Sigmoid colon (tissue), 7 donors: ENCODE results near the gene C1D. TPM values are rescaled to one million over a fixed set of nuclear protein-coding genes. Genes with fewer than 3 reads are reported as not detected.
A peak's percentile ranks its signal among the peaks of the same experiment; 100 is the strongest.

Experiments used
- DNase-seq: peaks from one replicate; pipeline ENCODE4 v3.0.0-alpha.2; 2019
- H3K27ac ChIP-seq, 4 donors: fragments of 200-600 bp; sonication (generic); one replicate each; pipeline ENCODE4 v1.5.1; 2016 to 2019; ENCODE audit warnings: mild to moderate bottlenecking in 1 of 4
- H3K27me3 ChIP-seq, 3 donors: fragments of 200-600 bp; sonication (generic); one replicate each; pipeline ENCODE4 v1.5.1; 2019; ENCODE audit warnings: mild to moderate bottlenecking in 1 of 3
- H3K36me3 ChIP-seq, 4 donors: fragments of 200-600 bp; sonication (generic); one replicate each; pipeline ENCODE4 v1.5.1; 2016 to 2019
- H3K4me1 ChIP-seq, 4 donors: fragments of 200-600 bp; sonication (generic); one replicate each; pipeline ENCODE4 v1.5.1; 2017 to 2019
- H3K4me3 ChIP-seq, 4 donors: fragments of 200-600 bp; sonication (generic); one replicate each; pipeline ENCODE4 v1.5.1; 2017 to 2019; ENCODE audit warnings: mild to moderate bottlenecking in 2 of 4, moderate library complexity in 1 of 4
- H3K9me3 ChIP-seq, 4 donors: fragments of 200-600 bp in 3 of 4; sonication (generic) in 3 of 4; one replicate each; pipeline versions ENCODE4 v1.5.1 to v1.6.1; 2013 to 2019
- CTCF ChIP-seq, 4 experiments: fragments of 450-650 bp in 3 of 4; fragments of 200-600 bp in 1 of 4; IDR thresholded peaks; one replicate each; pipeline ENCODE4 v1.5.1; 2016 to 2019; ENCODE audit warnings: antibody characterized with exemption in 4 of 4, mild to moderate bottlenecking in 3 of 4, moderate library complexity in 2 of 4
- EP300 ChIP-seq, 4 donors: sonication (generic); formaldehyde crosslinking; IDR thresholded peaks; one replicate each; pipeline ENCODE4 v1.6.1; 2017; ENCODE audit warnings: antibody characterized with exemption in 4 of 4
- POLR2A ChIP-seq, 2 donors: fragments of 450-650 bp; IDR thresholded peaks; one replicate each; pipeline ENCODE4 v1.6.1; 2016; ENCODE audit warnings: antibody characterized with exemption in 2 of 2, mild to moderate bottlenecking in 2 of 2, moderate library complexity in 2 of 2
- POLR2AphosphoS5 ChIP-seq, 4 donors: sonication (generic); formaldehyde crosslinking; IDR thresholded peaks; one replicate each; pipeline ENCODE4 v1.6.1; 2017; ENCODE audit warnings: antibody characterized with exemption in 4 of 4
- WGBS, 2 donors: extraction: QIAGEN DNeasy Blood & Tissue Kit; methylation state at CpG; one replicate each; pipeline ENCODE4 v1.1.7; 2013; 5-methylcytosine and 5-hydroxymethylcytosine counted together
- intact Hi-C: fragments of 100-400 bp; cut with DNase I; formaldehyde crosslinking; loops from one replicate; pipeline ENCODE4 v1.15.1; 2023
- polyA plus RNA-seq, 3 donors: library from polyadenylated mRNA; stranded (reverse); fragments of 200-250 nt; gene quantifications; one replicate each; pipeline ENCODE4 v1.2.3, GENCODE V29; 2013
- total RNA-seq, 4 donors: library from RNA; depleted of rRNA; stranded (reverse); fragments of >200 nt; gene quantifications; one replicate each; pipeline ENCODE4 v1.1.0, GENCODE V29; 2016
- donor health status: healthy with polysubstance abuse.
- donor health status: Bipolar disorder and iron deficiency.
- donor health status: healthy.

C1D gene
- total and polyA plus RNA-seq, 7 donors = 30.6 to 77.0 (median 40.0) TPM

GRCh38 chr2:68043695-68044094 is 19.1 kb downstream of the C1D start:
- intact Hi-C loops = no loop called here
- H3K27ac ChIP-seq = peak overlapping the region in 1 of 4 donors; percentile 61
- WGBS, 2 donors = 86 to 91% methylated on average over 3 of the region's 3 CpGs

GRCh38 chr2:68043032-68043431 is 19.8 kb downstream of the C1D start:
- no peak for TF ChIP-seq EP300 (IDR thresholded peaks at IDR 0.05)
- no peak overlapping the region for H3K27ac ChIP-seq
- WGBS, 2 donors = 86 to 89% methylated on average over 5 of the region's 5 CpGs

More at GRCh38 chr2:68043695-68044094, 19.1 kb downstream of the C1D start:
- Histone ChIP-seq H3K9me3 (no peaks in the 10 kb centered on the region), H3K4me3 (no peak overlapping the region), H3K27me3 (no peaks in the 10 kb centered on the region), H3K4me1 (peaks cover 0 to 21% (median 8%) of the 10 kb centered on the region in 4 donors), H3K36me3 (no peaks in the 10 kb centered on the region)
- TF ChIP-seq POLR2A (IDR thresholded peaks at IDR 0.05) (no peak), EP300 (IDR thresholded peaks at IDR 0.05) (no peak), CTCF (IDR thresholded peaks at IDR 0.05) (no peak), POLR2AphosphoS5 (IDR thresholded peaks at IDR 0.05) (no peak)
- DNase-seq = no peak

GRCh38 chr2:68041704-68042245 is 21.0 kb downstream of the C1D start:
- H3K36me3 ChIP-seq = no peaks in the 10 kb centered on the region
- TF ChIP-seq POLR2AphosphoS5 (IDR thresholded peaks at IDR 0.05) (no peak), POLR2A (IDR thresholded peaks at IDR 0.05) (no peak)
- no peak overlapping the region for H3K4me3 ChIP-seq
- intact Hi-C loops = no loop called here
- H3K27me3 ChIP-seq = no peaks in the 10 kb centered on the region
- peaks cover 0 to 21% (median 8%) of the 10 kb centered on the region in 4 donors for H3K4me1 ChIP-seq
- H3K27ac ChIP-seq = no peak overlapping the region
- no peak for DNase-seq
- H3K9me3 ChIP-seq = no peaks in the 10 kb centered on the region

More at GRCh38 chr2:68043032-68043431, 19.8 kb downstream of the C1D start:
- DNase-seq = no peak
- no peaks in the 10 kb centered on the region for H3K9me3 ChIP-seq
- no peaks in the 10 kb centered on the region for H3K27me3 ChIP-seq
- H3K4me3 ChIP-seq = no peak overlapping the region
- peaks cover 0 to 21% (median 8%) of the 10 kb centered on the region in 4 donors for H3K4me1 ChIP-seq
- intact Hi-C loops = no loop called here
- no peaks in the 10 kb centered on the region for H3K36me3 ChIP-seq

GRCh38 chr2:68040078-68040477 is 22.7 kb downstream of the C1D start:
- no peak for DNase-seq
- Histone ChIP-seq H3K4me1 (peaks cover 0 to 13% (median 3%) of the 10 kb centered on the region in 4 donors), H3K4me3 (no peak overlapping the region), H3K9me3 (no peaks in the 10 kb centered on the region), H3K27ac (no peak overlapping the region), H3K36me3 (no peaks in the 10 kb centered on the region), H3K27me3 (no peaks in the 10 kb centered on the region)
- intact Hi-C loops = no loop called here
- 76 to 89% methylated on average over 3 of the region's 3 CpGs for WGBS, 2 donors
- no peak for TF ChIP-seq CTCF (IDR thresholded peaks at IDR 0.05)
- no peak for TF ChIP-seq EP300 (IDR thresholded peaks at IDR 0.05)
- TF ChIP-seq POLR2A (IDR thresholded peaks at IDR 0.05) = no peak
- TF ChIP-seq POLR2AphosphoS5 (IDR thresholded peaks at IDR 0.05) = no peak

- intact Hi-C loops = loop anchor here (10.0 kb wide), 2 partner anchors 1465 to 1615 kb away; no protein-coding TSS in a partner anchor
- 15 to 45% methylated on average over 1 of the region's 1 CpG for WGBS, 2 donors
Observed at GRCh38 chr2:68039317-68039716, 23.5 kb downstream of the C1D start.

More at GRCh38 chr2:68039317-68039716, 23.5 kb downstream of the C1D start:
- Histone ChIP-seq H3K27ac (no peak overlapping the region), H3K4me1 (peaks cover 0 to 6% (median 0%) of the 10 kb centered on the region in 4 donors), H3K9me3 (no peaks in the 10 kb centered on the region), H3K36me3 (no peaks in the 10 kb centered on the region), H3K4me3 (no peak overlapping the region), H3K27me3 (no peaks in the 10 kb centered on the region)
- no peak for TF ChIP-seq EP300 (IDR thresholded peaks at IDR 0.05)
- no peak for TF ChIP-seq POLR2AphosphoS5 (IDR thresholded peaks at IDR 0.05)
- no peak for TF ChIP-seq CTCF (IDR thresholded peaks at IDR 0.05)
- TF ChIP-seq POLR2A (IDR thresholded peaks at IDR 0.05) = no peak
- no peak for DNase-seq
